Measurements from ENCODE around the gene GSAP. TPM values are rescaled to one million over a fixed set of nuclear protein-coding genes. Genes with fewer than 3 reads are reported as not detected.
"Not testable (repeated sequence)": the region's sequence is repeated elsewhere in the genome, so short reads cannot be mapped to it uniquely, and the experiment has no call there.

The GSAP gene
- total RNA-seq, 1 donor, result 3.5 TPM

DNA sequence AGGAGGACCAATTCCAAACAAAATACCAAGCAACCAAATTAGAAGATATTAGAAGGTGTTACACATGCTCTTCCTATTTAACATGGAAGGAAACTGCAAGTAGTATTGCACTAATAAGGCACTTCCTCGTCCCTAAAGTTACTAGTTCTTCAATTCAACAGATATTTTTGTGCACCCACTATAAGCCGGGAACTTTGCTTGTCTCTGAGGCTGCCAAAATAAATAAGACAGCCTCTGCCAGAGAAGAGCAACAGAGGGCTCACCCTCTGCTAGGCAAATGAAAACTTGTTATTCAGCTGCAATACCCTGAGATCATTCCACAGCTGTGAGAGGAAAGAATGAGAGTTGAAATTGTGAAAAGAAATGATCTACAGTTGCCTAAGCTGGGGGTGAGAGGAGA is 37.4 kb upstream of the GSAP start:
- peak; percentile 48 for DNase-seq (ENCODE audit: low read depth)
- H3K4me3 ChIP-seq (ENCODE audit: low read depth, low read length), result no peak overlapping the region
- no peak for TF ChIP-seq CTCF (IDR thresholded peaks at IDR 0.05; ENCODE audit: insufficient read depth, low read length)

DNA sequence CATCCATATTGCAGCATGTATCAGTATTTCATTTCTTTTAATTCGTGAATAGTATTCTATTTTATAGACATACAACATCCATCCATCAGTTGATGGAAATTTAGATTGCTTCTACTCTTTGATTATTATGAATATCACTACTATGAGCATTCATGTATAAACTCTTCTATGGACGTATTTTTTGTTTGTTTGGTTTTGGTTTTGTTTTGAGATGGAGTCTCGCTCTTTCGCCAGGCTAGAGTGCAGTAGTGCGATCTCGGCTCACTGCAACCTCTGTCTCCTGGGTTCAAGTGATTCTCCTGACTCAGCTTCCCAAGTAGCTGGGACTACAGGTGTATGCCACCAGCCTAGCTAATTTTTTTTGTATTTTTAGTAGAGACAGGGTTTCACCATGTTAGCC is 35.8 kb upstream of the GSAP start:
- DNase-seq (ENCODE audit: low read depth); H3K4me3 ChIP-seq (ENCODE audit: low read depth, low read length): not testable (repeated sequence)

- TF ChIP-seq CTCF (IDR thresholded peaks at IDR 0.05; ENCODE audit: insufficient read depth, low read length), result no peak
- no peak overlapping the region for H3K4me3 ChIP-seq (ENCODE audit: low read depth, low read length)
- no peak for DNase-seq (ENCODE audit: low read depth)
Observed at GRCh38 chr7:77450613-77451012, 34.5 kb upstream of the GSAP start.

DNA sequence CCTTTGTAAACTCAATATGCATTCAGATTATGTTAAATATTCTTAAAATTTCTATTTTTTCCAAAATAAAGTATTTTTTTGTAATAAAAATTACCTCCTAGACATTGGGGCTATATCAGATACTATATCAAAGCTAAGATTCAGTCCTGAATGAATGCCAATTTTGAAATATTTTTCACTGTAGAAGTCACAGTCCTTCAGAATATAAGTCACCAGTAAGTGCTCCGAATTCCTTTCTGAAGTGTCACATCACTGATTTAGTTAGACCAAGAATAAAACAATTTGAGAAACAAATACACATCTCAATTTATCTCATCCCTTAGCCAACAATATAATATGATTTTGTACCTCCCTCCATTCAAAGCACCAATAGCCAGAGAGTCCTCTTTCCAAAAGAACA is 33.9 kb upstream of the GSAP start:
- H3K4me3 ChIP-seq (ENCODE audit: low read depth, low read length), result no peak overlapping the region
- peak; percentile 34 for DNase-seq (ENCODE audit: low read depth)
- TF ChIP-seq CTCF (IDR thresholded peaks at IDR 0.05; ENCODE audit: insufficient read depth, low read length), result no peak

GRCh38 chr7:77447616-77448015 is 31.5 kb upstream of the GSAP start:
- no peak for TF ChIP-seq CTCF (IDR thresholded peaks at IDR 0.05; ENCODE audit: insufficient read depth, low read length)
- H3K4me3 ChIP-seq (ENCODE audit: low read depth, low read length), result no peak overlapping the region
- no peak for DNase-seq (ENCODE audit: low read depth)

DNA sequence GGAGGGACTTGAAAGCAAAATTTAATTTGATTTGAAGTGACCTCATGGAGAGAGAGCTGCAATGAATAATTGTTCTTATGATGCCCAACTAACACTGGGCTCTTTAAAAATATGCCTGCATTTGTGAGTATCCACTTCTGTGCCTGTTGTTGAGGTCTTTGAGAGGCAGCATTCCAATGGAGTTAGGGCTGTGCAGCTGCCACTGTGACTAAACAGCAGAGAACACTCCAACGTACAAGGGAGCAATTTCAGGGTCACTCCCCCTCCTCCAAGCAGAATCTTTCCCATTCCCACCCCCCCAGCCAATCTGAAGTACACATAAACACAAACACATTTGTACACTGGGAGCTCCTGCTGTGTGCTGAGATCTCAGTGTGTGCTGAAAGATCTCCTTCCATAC is 28.0 kb upstream of the GSAP start:
- no peak for TF ChIP-seq CTCF (IDR thresholded peaks at IDR 0.05; ENCODE audit: insufficient read depth, low read length)
- no peak for DNase-seq (ENCODE audit: low read depth)
- H3K4me3 ChIP-seq (ENCODE audit: low read depth, low read length), result no peak overlapping the region

DNA sequence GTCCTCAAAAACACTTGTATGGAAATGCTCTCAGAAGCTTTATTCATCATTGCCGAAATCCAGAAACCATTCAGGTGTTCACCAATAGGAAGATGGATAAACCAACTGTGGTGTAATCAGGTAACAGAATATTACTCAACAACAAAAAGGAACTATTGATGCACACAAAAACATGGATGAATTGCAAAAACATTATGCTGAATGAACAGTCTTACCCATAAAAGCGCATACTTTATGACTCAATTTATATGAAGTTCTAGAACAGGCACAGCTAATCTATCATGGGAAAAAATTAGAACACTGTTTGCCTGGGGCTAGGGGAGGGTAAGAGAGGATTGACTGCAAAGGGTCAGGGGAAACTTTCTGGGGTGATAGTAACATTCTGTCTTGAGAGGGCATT is 26.9 kb upstream of the GSAP start:
- no peak overlapping the region for H3K4me3 ChIP-seq (ENCODE audit: low read depth, low read length)
- TF ChIP-seq CTCF (IDR thresholded peaks at IDR 0.05; ENCODE audit: insufficient read depth, low read length), result no peak
- DNase-seq (ENCODE audit: low read depth), result no peak

All from fibroblast of the aortic adventitia (primary cell).